Measurements from ENCODE around the gene ZNF691.
"Not testable (repeated sequence)": the region's sequence is repeated elsewhere in the genome, so short reads cannot be mapped to it uniquely, and the experiment has no call there.

ZNF691 gene

GRCh38 chr1:42807056-42807668 lies 39.3 kb upstream of the ZNF691 start:
- TF ChIP-seq, protein P1, sequence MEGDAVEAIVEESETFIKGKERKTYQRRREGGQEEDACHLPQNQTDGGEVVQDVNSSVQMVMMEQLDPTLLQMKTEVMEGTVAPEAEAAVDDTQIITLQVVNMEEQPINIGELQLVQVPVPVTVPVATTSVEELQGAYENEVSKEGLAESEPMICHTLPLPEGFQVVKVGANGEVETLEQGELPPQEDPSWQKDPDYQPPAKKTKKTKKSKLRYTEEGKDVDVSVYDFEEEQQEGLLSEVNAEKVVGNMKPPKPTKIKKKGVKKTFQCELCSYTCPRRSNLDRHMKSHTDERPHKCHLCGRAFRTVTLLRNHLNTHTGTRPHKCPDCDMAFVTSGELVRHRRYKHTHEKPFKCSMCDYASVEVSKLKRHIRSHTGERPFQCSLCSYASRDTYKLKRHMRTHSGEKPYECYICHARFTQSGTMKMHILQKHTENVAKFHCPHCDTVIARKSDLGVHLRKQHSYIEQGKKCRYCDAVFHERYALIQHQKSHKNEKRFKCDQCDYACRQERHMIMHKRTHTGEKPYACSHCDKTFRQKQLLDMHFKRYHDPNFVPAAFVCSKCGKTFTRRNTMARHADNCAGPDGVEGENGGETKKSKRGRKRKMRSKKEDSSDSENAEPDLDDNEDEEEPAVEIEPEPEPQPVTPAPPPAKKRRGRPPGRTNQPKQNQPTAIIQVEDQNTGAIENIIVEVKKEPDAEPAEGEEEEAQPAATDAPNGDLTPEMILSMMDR (conservative IDR thresholded peaks at IDR 0.05; ENCODE audit: low read depth, low read length), result no peak
- no peak overlapping the region for H3K4me3 ChIP-seq (ENCODE audit: low read depth, low read length)
- no peak for DNase-seq (ENCODE audit: low read depth)

DNA sequence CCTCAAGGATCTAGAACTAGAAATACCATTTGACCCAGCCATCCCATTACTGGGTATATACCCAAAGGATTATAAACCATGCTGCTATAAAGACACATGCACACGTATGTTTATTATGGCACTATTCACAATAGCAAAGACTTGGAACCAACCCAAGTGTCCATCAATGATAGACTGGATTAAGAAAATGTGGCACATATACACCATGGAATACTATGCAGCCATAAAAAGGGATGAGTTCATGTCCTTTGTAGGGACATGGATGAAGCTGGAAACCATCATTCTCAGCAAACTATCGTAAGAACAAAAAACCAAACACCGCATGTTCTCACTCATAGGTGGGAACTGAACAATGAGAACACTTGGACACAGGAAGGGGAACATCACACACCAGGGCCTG lies 31.6 kb upstream of the ZNF691 start:
- not testable (repeated sequence) for H3K4me3 ChIP-seq (ENCODE audit: low read depth, low read length); DNase-seq (ENCODE audit: low read depth)

DNA sequence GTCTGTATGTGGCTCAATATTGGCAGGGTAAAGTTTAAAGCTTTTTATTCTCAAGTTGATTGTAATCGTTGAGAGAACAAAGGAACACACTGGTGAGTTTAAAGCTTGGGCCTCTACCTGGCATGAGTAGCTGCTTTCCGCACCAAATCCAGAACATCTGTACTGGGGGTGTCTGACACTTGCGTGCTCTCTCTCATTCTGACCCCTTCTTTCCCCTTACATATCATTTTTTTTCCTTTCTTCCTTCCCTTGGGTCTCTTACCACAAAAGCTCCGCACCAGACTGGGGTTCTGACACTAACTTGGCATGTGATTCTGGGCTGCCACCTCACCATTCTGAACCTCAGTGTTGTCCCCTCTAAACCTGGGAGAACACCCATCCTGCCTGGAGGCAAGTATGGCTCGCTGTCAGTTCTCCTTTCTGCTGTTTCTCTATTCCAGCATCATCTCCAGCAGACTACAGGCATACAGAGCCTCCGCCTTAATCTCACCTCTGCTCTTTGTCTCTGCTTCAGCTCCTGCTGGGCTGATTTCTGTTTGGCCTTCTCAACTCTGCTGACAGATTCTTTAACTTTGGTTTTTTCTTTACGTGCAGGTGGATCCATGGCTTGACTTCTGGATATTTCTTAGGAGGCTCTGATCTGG lies 30.4 kb upstream of the ZNF691 start:
- TF ChIP-seq, protein P1 (conservative IDR thresholded peaks at IDR 0.05; ENCODE audit: low read depth, low read length), result no peak
- peak; percentile 28 for DNase-seq (ENCODE audit: low read depth)
- H3K4me3 ChIP-seq (ENCODE audit: low read depth, low read length), result peak overlapping the region; percentile 93

GRCh38 chr1:42816585-42817439 lies 29.6 kb upstream of the ZNF691 start, which contains the start of the genes ERMAP and SVBP:
Gene ERMAP, plus strand, starts transcription at chr1:42817122. Its CDS starts 13,327 bp downstream, at chr1:42830449.
Gene SVBP, minus strand, starts transcription at chr1:42817397. Its CDS starts 853 bp downstream, at chr1:42816544.
- DNase-seq (ENCODE audit: low read depth), result peak; percentile 89
- H3K4me3 ChIP-seq (ENCODE audit: low read depth, low read length), result peak within 1 kb of the TSS; percentile 93
- TF ChIP-seq, protein P1 (conservative IDR thresholded peaks at IDR 0.05; ENCODE audit: low read depth, low read length), result no peak

GRCh38 chr1:42817440-42817767 lies 29.0 kb upstream of the ZNF691 start:
- TF ChIP-seq, protein P1 (conservative IDR thresholded peaks at IDR 0.05; ENCODE audit: low read depth, low read length), result no peak
- DNase-seq (ENCODE audit: low read depth), result no peak
- H3K4me3 ChIP-seq (ENCODE audit: low read depth, low read length), result peak overlapping the region; percentile 62

DNA sequence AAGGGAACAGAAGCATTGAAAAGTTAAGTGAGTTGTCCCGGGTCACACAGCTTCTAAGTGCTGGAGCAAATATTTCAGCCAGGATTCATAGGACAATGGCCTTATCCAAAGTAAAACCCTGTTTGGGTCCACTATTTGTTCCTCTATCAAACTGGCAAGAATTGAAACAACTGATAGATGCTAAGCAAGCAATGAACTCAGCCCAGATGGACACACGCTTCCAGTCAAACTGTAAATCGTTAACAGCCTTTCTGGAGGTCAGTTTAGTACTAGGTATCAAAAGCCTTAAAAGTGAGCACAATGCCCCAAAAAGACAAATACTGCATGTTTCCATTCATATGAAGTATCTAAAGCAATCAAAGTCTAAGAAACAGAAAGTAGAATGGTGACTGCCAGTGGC lies 28.4 kb upstream of the ZNF691 start:
- no peak overlapping the region for H3K4me3 ChIP-seq (ENCODE audit: low read depth, low read length)
- no peak for DNase-seq (ENCODE audit: low read depth)
- TF ChIP-seq, protein P1 (conservative IDR thresholded peaks at IDR 0.05; ENCODE audit: low read depth, low read length), result no peak

DNA sequence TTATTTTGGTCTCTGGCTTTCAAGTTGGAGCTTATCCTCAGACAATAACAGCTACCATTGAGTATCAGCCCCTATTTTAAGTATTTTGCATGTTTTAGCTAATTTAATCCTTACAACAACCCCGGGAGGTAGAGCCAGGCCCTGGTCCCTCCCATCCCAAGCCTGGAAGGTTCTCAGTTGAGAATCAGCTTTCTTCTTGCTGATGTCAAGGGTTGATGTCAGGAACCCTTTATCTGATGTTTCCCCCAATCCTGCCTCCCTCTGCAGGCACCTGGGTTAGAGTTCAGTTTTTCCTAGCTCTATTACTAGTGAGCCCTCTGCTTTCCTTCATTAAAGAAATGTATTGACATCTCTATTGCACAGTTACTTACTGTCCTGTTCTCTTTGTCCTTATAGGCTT lies 25.6 kb upstream of the ZNF691 start:
- TF ChIP-seq, protein P1 (conservative IDR thresholded peaks at IDR 0.05; ENCODE audit: low read depth, low read length), result no peak
- no peak overlapping the region for H3K4me3 ChIP-seq (ENCODE audit: low read depth, low read length)
- DNase-seq (ENCODE audit: low read depth), result no peak
